ENCODE results near the gene IFNAR1. TPM values are rescaled to one million over a fixed set of nuclear protein-coding genes. Genes with fewer than 3 reads are reported as not detected.
"Not testable (repeated sequence)": the region's sequence is repeated elsewhere in the genome, so short reads cannot be mapped to it uniquely, and the experiment has no call there.

The IFNAR1 gene
- total RNA-seq, 1 donor from 2014 or later = 19.2 TPM

DNA sequence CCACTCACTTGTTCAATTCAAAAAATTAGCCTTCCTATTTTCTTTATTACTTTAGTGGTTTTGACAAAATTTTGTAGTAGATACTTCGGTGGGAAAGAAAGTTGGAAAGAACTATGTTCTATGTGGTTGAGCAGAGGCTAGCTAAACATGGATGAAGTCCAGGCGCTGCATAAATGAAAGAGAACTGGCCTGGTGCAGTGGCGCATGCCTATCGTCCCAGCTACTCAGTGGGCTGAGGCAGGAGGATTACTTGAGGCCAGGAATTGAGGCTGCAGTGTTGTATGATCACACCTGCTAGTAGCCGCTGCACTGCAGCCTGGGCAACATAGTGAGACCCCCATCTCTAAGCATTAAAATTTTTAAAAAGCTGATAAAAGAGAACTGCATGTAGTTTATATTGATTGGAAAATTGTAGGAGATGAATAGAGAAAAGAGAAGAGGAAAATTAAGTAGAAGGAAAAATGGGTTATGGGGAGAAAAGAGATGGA lies 21.0 kb downstream of the IFNAR1 start:
- DNase-seq (ENCODE audit: low read depth in 2 of 2) = no peak

- DNase-seq (ENCODE audit: low read depth in 2 of 2) = peak; percentile 52 to 67
These were observed 23.9 kb downstream of the IFNAR1 start for GRCh38 chr21:33348706-33349105.

DNA sequence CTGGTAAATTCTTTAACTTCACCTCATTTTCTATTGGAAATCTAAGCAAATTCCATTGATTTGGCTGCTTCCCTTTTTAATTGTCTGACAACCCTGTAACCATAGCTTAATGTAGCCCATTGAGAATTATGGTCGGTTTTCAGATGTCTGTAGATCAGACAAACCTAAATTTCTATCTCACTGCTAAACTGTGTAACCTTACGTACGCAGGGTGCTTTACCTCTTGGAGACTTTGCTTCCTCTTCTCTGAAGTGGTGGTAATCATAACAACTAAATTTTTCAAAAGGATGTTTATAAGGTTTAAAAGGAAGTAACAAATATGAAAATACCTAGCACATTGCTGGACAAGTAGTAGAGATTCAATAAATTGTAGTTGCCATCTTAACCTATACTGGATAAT lies 25.9 kb downstream of the IFNAR1 start:
- no peak for DNase-seq (ENCODE audit: low read depth in 2 of 2)

DNA sequence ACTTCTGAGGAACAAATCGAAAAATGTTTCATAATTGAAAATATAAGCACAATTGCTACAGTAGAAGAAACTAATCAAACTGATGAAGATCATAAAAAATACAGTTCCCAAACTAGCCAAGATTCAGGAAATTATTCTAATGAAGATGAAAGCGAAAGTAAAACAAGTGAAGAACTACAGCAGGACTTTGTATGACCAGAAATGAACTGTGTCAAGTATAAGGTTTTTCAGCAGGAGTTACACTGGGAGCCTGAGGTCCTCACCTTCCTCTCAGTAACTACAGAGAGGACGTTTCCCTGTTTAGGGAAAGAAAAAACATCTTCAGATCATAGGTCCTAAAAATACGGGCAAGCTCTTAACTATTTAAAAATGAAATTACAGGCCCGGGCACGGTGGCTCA lies 30.6 kb downstream of the IFNAR1 start:
- DNase-seq (ENCODE audit: low read depth in 2 of 2) = peak; percentile 21 to 30

GRCh38 chr21:33355996-33356395 lies 31.2 kb downstream of the IFNAR1 start:
- peak in 1 of 2 donors; percentile 66 for DNase-seq (ENCODE audit: low read depth in 2 of 2)

DNA sequence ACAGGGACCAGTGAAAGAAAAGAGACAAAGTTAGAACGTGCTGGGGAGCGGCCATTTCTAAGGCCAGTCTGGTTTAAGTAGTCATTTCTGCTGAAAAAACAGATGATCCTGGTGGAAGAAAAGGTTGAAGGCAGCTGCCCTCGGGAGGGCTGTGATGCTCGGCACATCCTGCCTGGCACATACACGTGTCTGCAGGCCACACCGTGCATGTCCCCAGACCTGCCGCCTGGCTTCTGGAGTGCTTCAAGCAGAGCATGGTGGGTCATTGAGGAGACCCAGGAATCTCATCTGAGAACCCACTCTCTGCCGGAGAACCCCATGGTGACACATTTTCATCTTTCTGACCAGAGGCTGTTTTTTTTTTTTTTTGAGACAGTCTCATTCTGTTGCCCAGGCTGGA lies 32.4 kb downstream of the IFNAR1 start:
- DNase-seq (ENCODE audit: low read depth in 2 of 2) = no peak

GRCh38 chr21:33359446-33359845 lies 34.7 kb downstream of the IFNAR1 start:
- DNase-seq (ENCODE audit: low read depth in 2 of 2) = no peak

- DNase-seq (ENCODE audit: low read depth in 2 of 2) = peak in 1 of 2 donors; percentile 60
These were observed 35.5 kb downstream of the IFNAR1 start for GRCh38 chr21:33360281-33360680.

GRCh38 chr21:33360881-33361602 lies 36.3 kb downstream of the IFNAR1 start:
- peak; percentile 64 to 70 for DNase-seq (ENCODE audit: low read depth in 2 of 2)

DNA sequence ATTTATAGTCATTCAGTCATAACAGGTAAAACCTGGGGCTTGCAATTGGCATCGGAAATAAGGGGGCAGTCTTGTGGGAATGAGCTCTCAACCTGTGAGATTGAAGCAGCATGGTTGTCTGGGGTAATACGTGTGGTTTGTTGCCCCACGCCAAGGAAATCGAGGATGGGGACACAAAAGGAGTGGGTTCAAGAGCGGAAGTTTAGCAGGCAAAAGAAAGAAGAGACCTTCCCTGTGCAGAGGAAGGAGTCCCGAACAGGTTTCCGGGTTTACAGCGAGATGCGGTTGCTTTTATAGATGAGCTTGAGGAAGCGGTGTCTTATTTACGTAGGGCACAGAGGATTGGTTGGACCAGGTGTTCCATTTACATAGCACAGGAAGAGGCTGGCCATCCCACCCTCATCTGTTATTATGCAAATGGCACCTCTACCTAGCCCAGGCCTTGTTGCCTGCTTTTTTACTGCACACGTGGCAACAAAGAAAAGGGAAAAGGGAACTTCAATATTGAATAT lies 37.3 kb downstream of the IFNAR1 start:
- peak; percentile 16 to 18 for DNase-seq (ENCODE audit: low read depth in 2 of 2)

DNA sequence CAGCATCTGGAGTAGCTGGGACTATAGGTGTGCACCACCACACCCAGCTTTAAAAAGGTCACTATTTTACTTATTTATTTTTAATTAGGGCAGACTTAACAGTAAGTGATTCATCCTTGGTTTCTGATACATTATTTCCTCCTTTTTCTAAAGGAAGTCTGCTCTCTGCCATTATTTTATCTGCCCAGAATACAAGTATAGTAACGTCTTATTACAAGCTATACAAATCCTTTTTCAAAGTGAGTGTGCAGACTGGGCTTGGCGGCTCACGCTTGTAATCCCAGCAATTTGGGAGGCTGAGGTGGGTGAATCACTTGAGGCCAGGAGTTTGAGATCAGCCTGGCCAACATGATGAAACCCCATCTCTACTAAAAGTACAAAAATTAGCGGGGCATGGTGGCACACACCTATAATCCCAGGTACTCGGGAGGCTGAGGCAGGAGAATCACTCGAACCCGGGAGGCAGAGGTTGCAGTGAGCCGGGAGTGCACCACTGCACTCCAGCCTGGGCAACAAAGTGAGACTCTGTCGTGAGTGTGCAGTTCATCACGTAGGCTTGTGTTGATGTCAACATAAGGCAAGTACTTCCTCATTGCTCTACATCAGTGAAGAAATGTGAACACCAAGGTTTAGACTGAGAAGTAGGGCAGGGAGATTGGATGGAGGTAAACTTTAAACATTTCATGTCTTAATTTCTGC lies 39.3 kb downstream of the IFNAR1 start:
- DNase-seq (ENCODE audit: low read depth in 2 of 2) = not testable (repeated sequence)

GRCh38 chr21:33364830-33365229 lies 40.1 kb downstream of the IFNAR1 start:
- DNase-seq (ENCODE audit: low read depth in 2 of 2) = no peak

GRCh38 chr21:33367309-33367973 lies 42.7 kb downstream of the IFNAR1 start:
- no peak for DNase-seq (ENCODE audit: low read depth in 2 of 2)

DNA sequence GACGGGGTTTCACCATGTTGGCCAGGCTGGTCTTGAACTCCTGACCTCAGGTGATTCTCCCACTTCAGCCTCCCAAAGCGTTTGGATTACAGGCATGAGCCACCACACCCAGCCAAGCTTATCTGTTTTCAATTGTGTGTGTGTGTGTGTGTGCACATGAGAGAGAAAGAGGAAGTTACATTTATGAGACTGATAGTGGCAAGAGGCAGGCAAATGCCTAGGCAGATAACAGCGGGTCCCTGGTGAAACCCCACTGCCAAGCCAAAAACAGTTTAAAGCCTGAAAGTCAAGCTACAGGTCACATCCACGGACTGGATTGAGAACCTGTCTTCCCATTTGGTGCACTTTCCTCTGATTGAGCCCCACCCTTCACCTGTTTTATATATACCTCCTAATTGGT lies 43.4 kb downstream of the IFNAR1 start:
- DNase-seq (ENCODE audit: low read depth in 2 of 2) = no peak

- no peak for DNase-seq (ENCODE audit: low read depth in 2 of 2)
These were observed 43.8 kb downstream of the IFNAR1 start for GRCh38 chr21:33368576-33368975.

DNA sequence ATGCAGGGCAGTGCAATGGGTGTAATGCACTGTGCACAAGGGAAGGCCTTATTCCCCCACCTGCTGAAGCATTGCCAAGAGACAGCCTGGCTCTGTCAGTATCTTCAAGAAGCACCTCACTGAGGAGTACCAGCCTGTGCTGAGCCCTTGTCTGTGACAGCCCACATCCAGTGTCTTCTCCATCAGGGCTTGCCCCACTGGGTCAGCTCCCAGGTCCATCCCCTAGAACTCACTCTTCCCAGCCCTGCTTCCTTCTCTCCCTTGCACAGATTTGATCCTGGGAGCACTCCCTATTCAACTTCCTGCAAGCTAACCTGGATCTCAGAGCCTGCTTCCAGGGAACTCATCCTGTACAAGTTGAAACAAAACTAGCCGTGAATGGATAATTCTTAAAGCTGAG lies 44.8 kb downstream of the IFNAR1 start:
- DNase-seq (ENCODE audit: low read depth in 2 of 2) = no peak

DNA sequence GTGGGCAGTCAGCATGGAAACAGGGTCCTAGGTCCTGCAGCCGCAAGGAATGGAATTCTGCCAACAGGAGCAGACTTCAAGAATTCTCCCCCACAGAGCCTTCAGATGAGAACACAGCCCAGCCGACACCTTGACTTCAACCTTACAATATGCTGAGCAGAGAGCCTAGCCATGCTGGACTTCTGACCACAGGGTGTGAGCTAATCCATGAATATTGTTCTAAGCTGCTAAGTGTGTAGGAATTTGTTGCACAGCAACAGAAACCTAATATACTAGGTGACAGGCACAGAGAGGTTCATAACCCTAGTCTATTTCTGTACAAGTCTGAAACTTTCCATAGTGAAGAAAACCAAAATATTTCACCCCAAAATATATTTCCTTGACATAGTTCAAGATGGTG lies 45.5 kb downstream of the IFNAR1 start:
- DNase-seq (ENCODE audit: low read depth in 2 of 2) = no peak

DNA sequence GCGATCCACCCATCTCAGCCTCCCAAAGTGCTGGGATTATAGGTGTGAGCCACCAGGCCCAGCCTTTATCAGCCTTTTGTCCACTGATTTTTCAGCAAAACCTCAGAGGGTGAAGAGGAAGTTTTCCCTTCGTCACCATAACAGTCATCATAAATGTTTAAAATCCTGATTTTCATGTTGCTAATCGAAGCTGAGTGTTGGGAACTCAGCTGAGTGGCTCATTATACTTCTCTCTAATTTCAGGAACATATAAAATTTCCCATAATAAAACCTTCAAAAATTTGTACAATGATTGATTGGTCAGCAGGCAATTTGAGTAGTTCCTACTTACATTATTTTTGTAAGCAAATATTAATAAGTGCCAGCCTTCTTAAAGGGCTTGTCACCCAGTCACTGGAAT lies 46.6 kb downstream of the IFNAR1 start:
- DNase-seq (ENCODE audit: low read depth in 2 of 2) = no peak

GRCh38 chr21:33372582-33372981 lies 47.8 kb downstream of the IFNAR1 start:
- no peak for DNase-seq (ENCODE audit: low read depth in 2 of 2)

GRCh38 chr21:33373451-33373850 lies 48.7 kb downstream of the IFNAR1 start:
- DNase-seq (ENCODE audit: low read depth in 2 of 2) = no peak

DNA sequence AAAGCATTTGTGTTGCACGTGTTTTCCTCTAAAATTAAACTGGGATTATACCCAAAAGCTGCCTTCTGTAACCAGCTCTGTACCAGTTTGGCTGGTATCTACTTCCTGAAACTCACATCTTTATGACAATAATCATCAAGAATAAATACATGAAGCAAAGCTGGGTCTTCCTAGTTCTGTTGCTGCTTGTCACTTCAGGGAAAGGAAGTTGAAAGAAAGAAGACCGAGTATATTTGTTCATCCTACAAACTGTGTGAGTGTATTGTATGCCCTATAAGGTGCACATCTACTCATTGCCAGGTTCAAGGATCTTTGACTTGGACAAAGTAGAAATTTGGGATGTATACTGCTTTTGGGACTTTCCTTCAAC lies 49.3 kb downstream of the IFNAR1 start:
- DNase-seq (ENCODE audit: low read depth in 2 of 2) = no peak

DNA sequence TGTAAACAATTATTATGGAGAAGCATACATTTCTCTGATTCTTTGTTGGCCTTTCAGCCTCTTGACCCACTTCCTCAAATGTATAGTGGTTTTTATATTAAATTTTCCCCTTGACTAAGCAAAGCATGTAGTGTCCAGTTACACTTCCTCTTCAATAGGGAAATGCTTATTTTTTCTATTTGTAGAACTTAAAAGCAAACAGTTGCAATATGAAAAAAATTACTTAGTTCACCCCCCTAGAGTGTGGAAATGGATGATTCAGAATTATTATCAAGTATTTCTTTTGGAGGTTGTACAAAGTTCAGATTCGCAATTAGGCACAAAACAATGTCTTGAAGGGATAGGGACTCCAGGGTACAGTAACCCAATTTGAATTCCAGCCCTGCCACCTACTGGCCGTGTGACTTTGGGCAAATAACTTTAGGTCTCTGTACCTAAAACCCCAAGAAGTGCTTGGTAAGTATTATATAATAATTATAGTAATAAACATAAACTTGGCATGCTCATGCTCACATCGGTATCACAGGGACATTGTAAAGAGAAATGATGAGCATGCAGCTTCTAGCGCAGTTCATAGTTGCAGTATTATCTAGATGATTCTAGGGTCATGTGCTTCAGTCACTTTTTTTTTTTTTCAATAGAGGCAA lies 49.8 kb downstream of the IFNAR1 start:
- peak; percentile 67 to 73 for DNase-seq (ENCODE audit: low read depth in 2 of 2)

Measured in lung microvascular endothelial cell (primary cell).